Measurements from ENCODE around the gene FNTB.

- TF ChIP-seq CTCF (IDR thresholded peaks at IDR 0.05), result no peak
- no peak for TF ChIP-seq POLR2A (IDR thresholded peaks at IDR 0.05)
- no peak for TF ChIP-seq EP300 (IDR thresholded peaks at IDR 0.05)
These were observed 11.8 kb downstream of the FNTB start for GRCh38 chr14:64998455-64998931.

All from suprapubic skin (tissue), 3 donors.